Hair follicular keratinocyte (primary cell): ENCODE data around the gene CCDC73. TPM values are rescaled to one million over a fixed set of nuclear protein-coding genes. Genes with fewer than 3 reads are reported as not detected.

Experiments used
- total RNA-seq: library from RNA; depleted of rRNA; stranded (reverse); fragments of >200 nt; gene quantifications from 2 replicates; pipeline ENCODE4 v1.2.3, GENCODE V29; 2015

CCDC73 gene
- not detected in 2 replicates for total RNA-seq

DNA sequence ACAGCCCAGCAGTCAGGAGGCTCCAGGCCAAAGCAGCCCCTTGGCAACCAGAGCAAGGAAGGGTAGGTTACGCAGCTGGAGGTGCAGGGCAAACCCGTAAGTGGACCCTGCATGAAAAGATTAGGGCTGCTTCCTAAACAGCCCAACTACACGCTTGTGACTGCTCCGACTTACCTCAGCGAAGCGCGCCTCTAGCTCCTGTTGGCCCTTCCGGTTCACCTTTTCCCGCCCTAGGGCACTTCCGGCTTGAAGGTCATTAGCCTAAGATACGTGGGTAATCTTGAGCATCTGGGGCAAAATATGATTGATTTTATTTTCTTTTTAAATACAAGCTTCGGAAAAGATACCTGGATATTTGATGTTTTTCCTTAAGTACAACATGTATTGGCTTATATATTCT is at the start of gene CCDC73:
Gene CCDC73 (minus strand): TSS at position 224 of the 400 bp plus-strand sequence. CDS start 34,419 bp downstream, outside the sequence.

DNA sequence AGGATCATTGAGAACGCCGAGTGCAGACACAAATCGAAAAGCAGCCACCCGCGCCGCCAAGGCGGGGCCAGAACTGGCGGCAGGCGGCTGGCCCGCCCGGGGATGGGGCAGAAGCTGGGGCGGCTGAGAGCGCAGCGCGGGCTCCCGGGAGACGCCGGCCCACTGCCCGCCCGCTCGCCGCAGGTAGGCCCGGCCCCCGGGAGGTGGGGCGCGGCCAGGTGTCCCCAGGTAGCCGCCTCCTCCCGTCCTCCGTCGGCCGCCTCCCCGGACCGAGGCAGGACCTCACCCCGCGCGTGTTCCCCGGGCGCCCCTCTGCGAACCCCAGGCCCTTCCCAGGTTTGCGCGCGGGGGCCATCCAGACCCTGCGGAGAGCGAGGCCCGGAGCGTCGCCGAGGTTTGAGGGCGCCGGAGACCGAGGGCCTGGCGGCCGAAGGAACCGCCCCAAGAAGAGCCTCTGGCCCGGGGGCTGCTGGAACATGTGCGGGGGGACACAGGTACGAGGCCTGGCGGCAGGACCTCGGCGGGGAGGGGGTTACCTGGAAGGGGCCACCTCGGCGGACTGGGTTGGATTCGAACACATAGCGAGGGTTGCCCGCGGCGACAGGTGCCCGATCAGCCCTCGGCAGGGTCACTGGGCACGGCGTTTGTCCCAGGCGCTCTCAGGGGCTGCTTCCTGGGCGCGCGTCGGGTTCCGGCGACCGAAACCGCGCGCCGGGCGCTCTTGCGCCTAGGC is 35.4 kb upstream of the CCDC73 start, which contains the start of gene PRRG4:
Gene PRRG4 (plus strand): TSS at position 248 of the 733 bp plus-strand sequence. CDS start 603 bp downstream, outside the sequence.

DNA sequence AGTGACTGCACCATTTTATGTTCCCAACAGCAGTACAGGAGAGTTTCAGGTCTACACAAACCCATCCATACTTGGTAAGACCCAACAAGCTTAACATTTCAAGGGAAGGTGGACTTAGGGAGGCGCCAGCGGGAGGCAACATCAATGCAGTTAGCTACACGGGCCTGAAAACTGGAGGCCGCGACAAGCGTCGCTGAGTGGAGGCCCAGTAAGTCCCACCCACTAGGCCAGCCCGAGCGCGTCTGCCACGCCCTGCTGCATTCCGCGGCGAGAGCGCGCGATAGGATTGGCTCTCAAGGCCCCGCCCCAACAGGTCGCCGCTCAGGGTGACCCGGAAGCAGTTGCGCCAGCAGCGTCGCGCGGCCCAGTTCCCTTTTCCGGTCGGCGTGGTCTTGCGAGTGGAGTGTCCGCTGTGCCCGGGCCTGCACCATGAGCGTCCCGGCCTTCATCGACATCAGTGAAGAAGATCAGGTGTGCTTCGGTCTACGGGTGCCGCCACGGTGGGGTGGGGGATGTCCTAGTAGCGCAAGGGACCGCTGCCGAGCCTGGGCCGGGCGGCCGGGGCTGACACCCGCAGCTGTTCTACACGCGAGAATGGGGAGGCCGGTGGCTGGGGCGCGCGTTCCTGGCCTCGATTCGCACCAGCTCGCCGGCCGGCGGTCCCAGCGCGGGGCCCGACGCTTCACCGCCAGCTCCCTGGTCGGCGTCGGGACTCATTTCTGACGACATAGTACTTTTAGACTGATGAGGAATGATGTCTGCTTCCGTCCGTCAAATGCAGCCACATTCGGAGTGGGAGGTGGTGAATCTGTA is 210.8 kb downstream of the CCDC73 start, which contains the start of gene EIF3M:
Gene EIF3M (plus strand): TSS at position 373 of the 813 bp plus-strand sequence. CDS start 57 bp downstream, at position 430.

Other genes with a start within 250 kb of the CCDC73 start
- 548 and 701 TPM in 2 replicates for gene EIF3M, start 210.8 kb downstream of the CCDC73 start, total RNA-seq
- gene PRRG4, start 35.3 kb upstream of the CCDC73 start, total RNA-seq, result 6.3 and 7.3 TPM in 2 replicates
- gene QSER1, start 98.1 kb upstream of the CCDC73 start, total RNA-seq, result 13.2 and 14.5 TPM in 2 replicates
- gene DEPDC7, start 221.2 kb upstream of the CCDC73 start, total RNA-seq, result 7.3 and 18.9 TPM in 2 replicates
- 15.9 and 37.7 TPM in 2 replicates for gene TCP11L1, start 244.9 kb upstream of the CCDC73 start, total RNA-seq